BE2C (cell line): ENCODE data around the gene CCDC6.

ENCODE experiments used
- DNase-seq: peaks from one replicate; pipeline ENCODE4 v3.0.0-alpha.2; 2020
- H3K27me3 ChIP-seq: fragments of 250-450 bp; sonication (Bioruptor Pico); 2 replicates; pipeline ENCODE4 v1.5.1; 2020; ENCODE audit warnings: mild to moderate bottlenecking
- H3K36me3 ChIP-seq: fragments of 250-450 bp; sonication (Bioruptor Pico); 2 replicates; pipeline ENCODE4 v1.5.1; 2020; ENCODE audit warnings: mild to moderate bottlenecking
- H3K4me1 ChIP-seq: fragments of 250-450 bp; sonication (Bioruptor Pico); 2 replicates; pipeline ENCODE4 v1.5.1; 2020
- H3K4me3 ChIP-seq: 2 replicates; pipeline ENCODE4 v1.5.1; 2011; ENCODE audit warnings: low read depth, low read length
- H3K9me3 ChIP-seq: fragments of 250-450 bp; sonication (Bioruptor Pico); 2 replicates; pipeline ENCODE4 v1.5.1; 2020
- CTCF ChIP-seq: IDR thresholded peaks from 2 replicates; pipeline ENCODE4 v1.5.1; 2012; ENCODE audit warnings: mild to moderate bottlenecking, low read depth, low read length

CCDC6 gene

GRCh38 chr10:59926086-59926485 is 19.7 kb upstream of the CCDC6 start:
- Histone ChIP-seq H3K4me3 (no peak overlapping the region), H3K36me3 (no peaks in the 10 kb centered on the region), H3K9me3 (no peaks in the 10 kb centered on the region), H3K4me1 (no peaks in the 10 kb centered on the region), H3K27me3 (no peaks in the 10 kb centered on the region)
- DNase-seq: no peak
- TF ChIP-seq CTCF: no peak

GRCh38 chr10:59922907-59923306 is 16.6 kb upstream of the CCDC6 start:
- H3K27me3 ChIP-seq: no peaks in the 10 kb centered on the region
- no peak overlapping the region for H3K4me3 ChIP-seq
- no peaks in the 10 kb centered on the region for H3K9me3 ChIP-seq
- no peak for DNase-seq
- H3K36me3 ChIP-seq: no peaks in the 10 kb centered on the region
- H3K4me1 ChIP-seq: no peaks in the 10 kb centered on the region
- TF ChIP-seq CTCF: no peak

GRCh38 chr10:59917922-59918321 is 11.6 kb upstream of the CCDC6 start:
- Histone ChIP-seq H3K9me3 (no peaks in the 10 kb centered on the region), H3K4me1 (no peaks in the 10 kb centered on the region), H3K27me3 (no peaks in the 10 kb centered on the region), H3K4me3 (no peak overlapping the region), H3K36me3 (no peaks in the 10 kb centered on the region)
- no peak for DNase-seq
- TF ChIP-seq CTCF: no peak

- TF ChIP-seq CTCF: no peak
- DNase-seq: no peak
- no peaks in the 10 kb centered on the region for H3K9me3 ChIP-seq
- no peaks in the 10 kb centered on the region for H3K27me3 ChIP-seq
- no peaks in the 10 kb centered on the region for H3K36me3 ChIP-seq
- H3K4me3 ChIP-seq: no peak overlapping the region
- no peaks in the 10 kb centered on the region for H3K4me1 ChIP-seq
Observed at GRCh38 chr10:59913547-59914237, 7.3 kb upstream of the CCDC6 start.

GRCh38 chr10:59910867-59911266 is 4.5 kb upstream of the CCDC6 start:
- H3K27me3 ChIP-seq: no peaks in the 10 kb centered on the region
- H3K4me3 ChIP-seq: no peak overlapping the region
- TF ChIP-seq CTCF: no peak
- no peaks in the 10 kb centered on the region for H3K4me1 ChIP-seq
- DNase-seq: no peak
- H3K9me3 ChIP-seq: no peaks in the 10 kb centered on the region
- no peaks in the 10 kb centered on the region for H3K36me3 ChIP-seq

- no peaks in the 10 kb centered on the region for H3K4me1 ChIP-seq
- no peaks in the 10 kb centered on the region for H3K36me3 ChIP-seq
- H3K27me3 ChIP-seq: no peaks in the 10 kb centered on the region
- H3K4me3 ChIP-seq: no peak overlapping the region
- DNase-seq: no peak
- no peaks in the 10 kb centered on the region for H3K9me3 ChIP-seq
- TF ChIP-seq CTCF: no peak
Observed at GRCh38 chr10:59909815-59910214, 3.5 kb upstream of the CCDC6 start.
